ENCODE data around the gene ESF1.

GRCh38 chr20:13692802-13693736 lies 91.7 kb downstream of the ESF1 start:
- TF ChIP-seq EZH2 (IDR thresholded peaks at IDR 0.05; ENCODE audit: insufficient read depth, poor library complexity, severe bottlenecking), result no peak
- TF ChIP-seq EZH2phosphoT487 (IDR thresholded peaks at IDR 0.05; ENCODE audit: insufficient read depth, low read depth), result no peak
